ENCODE measurements around the gene GTSF1L. TPM values are rescaled to one million over a fixed set of nuclear protein-coding genes. Genes with fewer than 3 reads are reported as not detected.

Gene GTSF1L
- total RNA-seq, 1 experiment from 2014 or later: not detected

- Histone ChIP-seq H4K5ac (ENCODE audit: insufficient read length, low read depth, low read length) (no peak overlapping the region), H3K9ac (ENCODE audit: extremely low read depth, insufficient read length, low read length) (no peak overlapping the region), H3T11ph (ENCODE audit: low read length) (no peak overlapping the region), H3K79me2 (ENCODE audit: insufficient read depth, low read length) (no peaks in the 10 kb centered on the region), H3K4me2 (ENCODE audit: insufficient read depth, insufficient read length, low read length) (no peak overlapping the region), H2BK20ac (ENCODE audit: low read depth, low read length, poor library complexity, severe bottlenecking) (no peak overlapping the region), H3K79me1 (ENCODE audit: insufficient read depth, low read depth, low read length, poor library complexity, severe bottlenecking) (no peaks in the 10 kb centered on the region), H3K56ac (ENCODE audit: insufficient read length, low read depth, low read length) (no peak overlapping the region), H2BK120ac (ENCODE audit: low read depth, low read length, poor library complexity, severe bottlenecking) (no peak overlapping the region), H3K27me3 (ENCODE audit: insufficient read depth, low read length) (no peaks in the 10 kb centered on the region), H3K4me1 (ENCODE audit: insufficient read depth, low read length) (no peaks in the 10 kb centered on the region), H4K8ac (replicated peaks; ENCODE audit: insufficient read length, low read depth, low read length) (no peak overlapping the region), H2AK5ac (ENCODE audit: insufficient read length, low read length) (no peak overlapping the region), H3K14ac (ENCODE audit: insufficient read depth, low read length) (no peak overlapping the region), H2BK12ac (ENCODE audit: insufficient read length, low read depth, low read length) (no peak overlapping the region), H3K23me2 (ENCODE audit: insufficient read length, low read depth, low read length, poor library complexity, severe bottlenecking) (no peaks in the 10 kb centered on the region), H2BK5ac (ENCODE audit: insufficient read length, low read length) (no peak overlapping the region), H3K18ac (ENCODE audit: insufficient read length, low read depth, low read length) (no peak overlapping the region), H3K23ac (ENCODE audit: insufficient read length, low read depth, low read length) (no peak overlapping the region), H3K4ac (ENCODE audit: low read depth, low read length) (no peak overlapping the region), H2AFZ (ENCODE audit: low read length) (no peak overlapping the region), H3K27ac (ENCODE audit: insufficient read length, low read depth, low read length) (no peak overlapping the region), H4K20me1 (ENCODE audit: control insufficient read depth, insufficient read depth, insufficient read length) (no peaks in the 10 kb centered on the region), H2BK15ac (ENCODE audit: low read depth, low read length) (no peak overlapping the region), H4K91ac (ENCODE audit: insufficient read length, low read depth, low read length) (no peak overlapping the region), H3K9me3 (ENCODE audit: control insufficient read depth, low read depth, low read length) (no peaks in the 10 kb centered on the region)
- no peak for TF ChIP-seq CTCF (conservative IDR thresholded peaks at IDR 0.05)
- H3K36me3 Mint-ChIP-seq (ENCODE audit: insufficient read depth in 1 of 3, low read depth in 3 of 3): peaks cover 40 to 66% (median 59%) of the 10 kb centered on the region in 3 experiments
- H3K4me3 Mint-ChIP-seq: no peak overlapping the region
- DNase-seq: no peak
- H3K27ac Mint-ChIP-seq: no peak overlapping the region
- H3K27me3 Mint-ChIP-seq (ENCODE audit: low read depth): peaks cover 3% of the 10 kb centered on the region
- no CpG with 5 or more reads among the region's 4 CpGs for WGBS (ENCODE audit: extremely low coverage, insufficient read length, low lambda C conversion rate)
- H3K9me3 Mint-ChIP-seq: no peaks in the 10 kb centered on the region
- H3K4me1 Mint-ChIP-seq: peaks cover 5 to 8% of the 10 kb centered on the region in 2 experiments
These were observed 10.7 kb downstream of the GTSF1L start for GRCh38 chr20:43716123-43716522.
